Neuronal stem cell (in vitro differentiated cells): ENCODE data around the gene MRC2.
A peak's percentile ranks its signal among the peaks of the same experiment; 100 is the strongest.

Source experiments
- DNase-seq: peaks from one replicate; pipeline ENCODE4 v3.0.0-alpha.2; 2013; ENCODE audit warnings: low spot score
- H2AFZ ChIP-seq: one replicate; pipeline ENCODE4 v1.6.1; 2013; ENCODE audit warnings: mild to moderate bottlenecking, low read length, inconsistent platforms
- H2AK5ac ChIP-seq: 2 replicates; pipeline ENCODE4 v1.6.1; 2013; ENCODE audit warnings: low read depth, mild to moderate bottlenecking, inconsistent platforms, low read length, moderate library complexity, mixed read lengths
- H2BK120ac ChIP-seq: 2 replicates; pipeline ENCODE4 v1.6.1; 2013; ENCODE audit warnings: low read depth, mild to moderate bottlenecking, inconsistent platforms, low read length, moderate library complexity, mixed read lengths
- H2BK12ac ChIP-seq: one replicate; pipeline ENCODE4 v1.6.1; 2013; ENCODE audit warnings: low read length, inconsistent platforms
- H2BK15ac ChIP-seq: 2 replicates; pipeline ENCODE4 v1.6.1; 2013; ENCODE audit warnings: mild to moderate bottlenecking, low read length, inconsistent platforms, mixed read lengths
- H2BK5ac ChIP-seq: one replicate; pipeline ENCODE4 v1.6.1; 2013; ENCODE audit warnings: inconsistent platforms, mild to moderate bottlenecking, low read length, moderate library complexity
- H3K14ac ChIP-seq: one replicate; pipeline ENCODE4 v1.6.1; 2013; ENCODE audit warnings: low read length, inconsistent platforms
- H3K18ac ChIP-seq: 2 replicates; pipeline ENCODE4 v1.6.1; 2013; ENCODE audit warnings: low read length, inconsistent platforms
- H3K23ac ChIP-seq: 2 replicates; pipeline ENCODE4 v1.6.1; 2013; ENCODE audit warnings: low read depth, mild to moderate bottlenecking, mixed read lengths, low read length, inconsistent platforms; ENCODE audit not compliant: poor library complexity
- H3K27ac ChIP-seq: replicated peaks from 3 replicates; pipeline ENCODE4 v1.5.1; 2013; ENCODE audit warnings: low read length, inconsistent platforms
- H3K27me3 ChIP-seq, 3 experiments: 2 replicates each; pipeline ENCODE4 v1.6.1; 2013; ENCODE audit warnings: low read length in 3 of 3, mild to moderate bottlenecking in 2 of 3, inconsistent platforms in 1 of 3, low read depth in 1 of 3, mixed read lengths in 1 of 3, moderate library complexity in 1 of 3; ENCODE audit not compliant: control insufficient read depth in 3 of 3, insufficient read depth in 3 of 3
- H3K36me3 ChIP-seq, 2 donors: replicated peaks in 1 of 2; 2 replicates each; pipeline ENCODE4 v1.6.1; 2013; ENCODE audit warnings: low read length in 2 of 2; ENCODE audit not compliant: control insufficient read depth in 2 of 2, insufficient read depth in 2 of 2
- H3K4ac ChIP-seq: 2 replicates; pipeline ENCODE4 v1.6.1; 2013; ENCODE audit warnings: inconsistent platforms, mild to moderate bottlenecking, low read length, moderate library complexity
- H3K4me1 ChIP-seq, 2 donors: 1 replicate in 1 of 2; 2 replicates in 1 of 2; pipeline ENCODE4 v1.6.1; 2013; ENCODE audit warnings: low read length in 2 of 2, low read depth in 1 of 2; ENCODE audit not compliant: control insufficient read depth in 2 of 2, insufficient read depth in 1 of 2
- H3K4me2 ChIP-seq: one replicate; pipeline ENCODE4 v1.6.1; 2013; ENCODE audit warnings: mild to moderate bottlenecking, low read length, inconsistent platforms; ENCODE audit not compliant: insufficient read depth, poor library complexity, severe bottlenecking
- H3K4me3 ChIP-seq, 2 donors: 2 replicates each; pipeline ENCODE4 v1.5.1; 2013; ENCODE audit warnings: low read length in 2 of 2, mild to moderate bottlenecking in 2 of 2, inconsistent platforms in 1 of 2, moderate library complexity in 1 of 2
- H3K79me1 ChIP-seq: one replicate; pipeline ENCODE4 v1.6.1; 2013; ENCODE audit warnings: low read depth, mild to moderate bottlenecking, inconsistent platforms, low read length, moderate library complexity
- H3K9ac ChIP-seq: one replicate; pipeline ENCODE4 v1.6.1; 2013; ENCODE audit warnings: mild to moderate bottlenecking, low read depth, low read length, inconsistent platforms; ENCODE audit not compliant: poor library complexity
- H3K9me3 ChIP-seq, 2 donors: replicated peaks in 1 of 2; 2 replicates each; pipeline versions ENCODE3 to v1.6.1; 2013; ENCODE audit warnings: low read length in 2 of 2, mild to moderate bottlenecking in 2 of 2, inconsistent platforms in 1 of 2, low read depth in 1 of 2, mixed read lengths in 1 of 2, moderate library complexity in 1 of 2; ENCODE audit not compliant: control insufficient read depth in 2 of 2, insufficient read depth in 1 of 2
- H4K8ac ChIP-seq: one replicate; pipeline ENCODE4 v1.6.1; 2013; ENCODE audit warnings: low read depth, mild to moderate bottlenecking, inconsistent platforms, low read length, moderate library complexity
- H4K91ac ChIP-seq: one replicate; pipeline ENCODE4 v1.6.1; 2013; ENCODE audit warnings: low read length, low read depth, mild to moderate bottlenecking, inconsistent platforms; ENCODE audit not compliant: poor library complexity
- WGBS, 2 donors: extraction: QIAGEN DNeasy Blood & Tissue Kit; methylation state at CpG; one replicate each; pipeline ENCODE4 v1.1.7; 2013; ENCODE audit warnings: missing lambda C conversion rate in 2 of 2, mixed read lengths in 1 of 2; ENCODE audit not compliant: insufficient read length in 2 of 2, insufficient replicate concordance in 1 of 2; ENCODE audit errors: extremely low coverage in 2 of 2; 5-methylcytosine and 5-hydroxymethylcytosine counted together

Gene MRC2

DNA sequence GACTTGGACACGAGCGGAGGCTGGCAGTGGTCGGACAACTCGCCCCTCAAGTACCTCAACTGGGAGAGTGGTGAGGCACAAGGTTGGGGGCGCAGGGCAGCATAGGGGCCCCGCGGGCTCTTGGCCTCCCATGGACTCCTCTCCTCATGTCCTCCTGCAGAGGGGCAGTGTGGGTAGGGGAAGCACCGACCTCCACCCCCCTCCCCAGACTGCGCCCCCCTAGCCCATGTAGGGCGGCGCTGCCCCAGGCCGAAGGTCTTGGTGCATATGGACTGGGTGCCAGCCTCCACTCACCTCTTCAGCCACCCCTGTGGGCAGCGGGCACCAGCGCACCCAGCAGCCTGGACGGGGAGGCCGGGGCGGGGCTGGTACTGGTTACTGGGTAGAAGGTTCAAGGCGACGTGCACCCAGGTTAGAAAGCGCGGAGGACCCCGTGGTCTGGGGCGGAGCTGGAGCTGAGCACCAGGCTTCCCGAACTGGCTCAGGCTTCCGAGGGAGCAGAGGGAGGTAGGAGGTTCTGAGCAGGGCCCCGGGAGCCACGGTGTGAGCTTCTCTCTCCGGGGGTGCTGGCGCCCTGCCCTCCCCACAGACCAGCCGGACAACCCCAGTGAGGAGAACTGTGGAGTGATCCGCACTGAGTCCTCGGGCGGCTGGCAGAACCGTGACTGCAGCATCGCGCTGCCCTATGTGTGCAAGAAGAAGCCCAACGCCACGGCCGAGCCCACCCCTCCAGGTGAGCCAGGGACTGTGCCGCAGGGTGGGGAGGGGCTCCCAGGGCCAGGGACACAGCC is 39.5 kb downstream of the MRC2 start:
- H4K91ac ChIP-seq: no peak overlapping the region
- no peak overlapping the region for H4K8ac ChIP-seq
- no peak overlapping the region for H2BK12ac ChIP-seq
- no peak overlapping the region for H2AK5ac ChIP-seq
- no peak overlapping the region for H2BK120ac ChIP-seq
- peak overlapping the region; percentile 18 for H3K18ac ChIP-seq
- no CpG with 5 or more reads among the region's 40 CpGs for WGBS, 2 donors
- H3K23ac ChIP-seq: peak overlapping the region; percentile 20
- H3K36me3 ChIP-seq: peaks cover 9 to 74% of the 10 kb centered on the region in 2 donors
- H3K14ac ChIP-seq: peak overlapping the region; percentile 67
- no peak overlapping the region for H2AFZ ChIP-seq
- no peak overlapping the region for H3K9ac ChIP-seq
- H3K27me3 ChIP-seq: no peaks in the 10 kb centered on the region
- no peak overlapping the region for H3K4me2 ChIP-seq
- no peak overlapping the region for H2BK15ac ChIP-seq
- peak overlapping the region; percentile 59 for H2BK5ac ChIP-seq
- peaks cover 3% of the 10 kb centered on the region for H3K79me1 ChIP-seq
- peaks cover 0 to 3% of the 10 kb centered on the region in 2 donors for H3K9me3 ChIP-seq
- H3K27ac ChIP-seq: no peak overlapping the region
- no peak overlapping the region for H3K4me3 ChIP-seq
- H3K4ac ChIP-seq: no peak overlapping the region
- DNase-seq: no peak
- peaks cover 0 to 2% of the 10 kb centered on the region in 2 donors for H3K4me1 ChIP-seq

DNA sequence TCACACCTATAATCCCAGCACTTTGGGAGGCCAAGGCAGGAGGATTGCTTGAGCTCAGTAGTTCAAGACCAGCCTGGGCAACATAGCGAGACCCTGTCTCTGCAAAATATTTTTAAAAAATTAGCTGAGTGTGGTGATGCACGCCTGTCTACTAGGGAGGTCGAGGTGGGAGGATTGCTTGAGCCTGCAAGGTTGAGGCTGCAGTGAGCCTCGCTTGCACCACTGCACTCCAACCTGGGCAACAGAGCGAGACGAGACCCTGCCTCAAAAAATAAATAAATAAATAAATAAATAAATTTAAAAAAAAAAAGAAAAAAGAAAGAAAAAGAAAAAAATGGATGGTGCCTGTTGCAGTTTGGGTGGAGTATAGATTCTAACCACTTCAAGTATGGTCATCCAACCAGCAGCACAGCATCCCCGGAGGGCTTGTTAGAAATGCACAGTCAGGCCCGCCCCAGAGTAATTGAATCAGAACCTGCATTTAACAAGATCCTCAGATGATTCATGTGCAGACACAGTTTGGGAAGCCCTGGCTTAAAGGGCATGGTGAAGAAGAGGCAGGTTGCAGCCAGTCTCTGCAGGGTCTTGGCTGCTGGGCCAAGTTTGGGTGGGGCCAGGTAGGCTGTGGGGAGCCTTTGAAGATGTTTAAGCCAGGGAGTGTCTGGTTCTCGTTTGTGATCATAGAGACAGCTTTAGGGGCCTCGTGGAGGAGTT is 40.8 kb downstream of the MRC2 start:
- Histone ChIP-seq H3K18ac (no peak overlapping the region), H3K14ac (no peak overlapping the region), H2AFZ (no peak overlapping the region), H3K4ac (no peak overlapping the region), H3K4me3 (no peak overlapping the region), H3K79me1 (peaks cover 3% of the 10 kb centered on the region), H3K27me3 (no peaks in the 10 kb centered on the region), H3K36me3 (peaks cover 9 to 77% of the 10 kb centered on the region in 2 donors), H2BK5ac (no peak overlapping the region), H3K9me3 (peaks cover 0 to 3% of the 10 kb centered on the region in 2 donors), H3K9ac (no peak overlapping the region), H3K23ac (no peak overlapping the region), H3K4me1 (peaks cover 0 to 2% of the 10 kb centered on the region in 2 donors), H3K27ac (no peak overlapping the region), H2BK120ac (no peak overlapping the region), H2BK12ac (no peak overlapping the region), H4K8ac (no peak overlapping the region), H2AK5ac (no peak overlapping the region), H4K91ac (no peak overlapping the region), H2BK15ac (no peak overlapping the region), H3K4me2 (no peak overlapping the region)
- no CpG with 5 or more reads among the region's 10 CpGs for WGBS, 2 donors
- no peak for DNase-seq

DNA sequence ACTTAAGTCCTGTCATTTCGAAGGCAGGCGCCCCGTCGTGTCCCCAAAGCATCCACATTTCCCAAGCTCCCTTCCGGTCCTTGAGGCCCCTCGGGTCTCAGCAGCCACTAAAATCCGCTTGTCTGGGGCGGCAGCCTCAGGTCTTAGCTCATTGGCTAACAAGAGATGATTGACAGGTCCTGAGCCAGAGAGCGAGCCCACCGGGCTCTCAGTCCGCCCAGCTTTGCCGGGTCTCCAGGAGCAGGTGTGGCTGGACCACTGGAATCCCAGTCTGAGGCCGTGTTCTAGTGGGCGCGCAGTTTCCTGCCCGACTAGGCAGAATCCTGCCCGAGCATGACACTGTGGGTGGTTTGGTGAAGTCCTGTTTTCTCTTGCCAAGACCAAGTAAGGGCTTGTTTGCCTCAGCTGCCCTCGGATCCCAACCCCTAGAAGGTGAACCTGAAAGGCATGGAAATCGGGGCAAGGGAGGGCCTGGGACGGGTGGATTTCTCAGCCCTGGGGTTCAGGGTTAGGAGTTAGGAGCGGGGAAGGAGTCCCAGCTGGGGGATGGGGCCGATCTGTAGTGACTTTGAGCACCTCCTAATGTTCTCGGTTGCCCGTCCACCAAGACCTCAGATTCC is 42.8 kb downstream of the MRC2 start:
- H3K36me3 ChIP-seq: peaks cover 10 to 85% of the 10 kb centered on the region in 2 donors
- no peaks in the 10 kb centered on the region for H3K27me3 ChIP-seq
- H3K4me2 ChIP-seq: no peak overlapping the region
- H2BK5ac ChIP-seq: no peak overlapping the region
- H4K91ac ChIP-seq: no peak overlapping the region
- no CpG with 5 or more reads among the region's 24 CpGs for WGBS, 2 donors
- H2BK120ac ChIP-seq: no peak overlapping the region
- no peak overlapping the region for H3K4me3 ChIP-seq
- H2BK15ac ChIP-seq: no peak overlapping the region
- H3K9ac ChIP-seq: no peak overlapping the region
- no peak overlapping the region for H2BK12ac ChIP-seq
- no peak overlapping the region for H3K23ac ChIP-seq
- H2AFZ ChIP-seq: no peak overlapping the region
- no peak overlapping the region for H3K27ac ChIP-seq
- no peak overlapping the region for H4K8ac ChIP-seq
- peaks cover 0 to 2% of the 10 kb centered on the region in 2 donors for H3K4me1 ChIP-seq
- no peaks in the 10 kb centered on the region for H3K9me3 ChIP-seq
- DNase-seq: no peak
- H3K14ac ChIP-seq: no peak overlapping the region
- H3K4ac ChIP-seq: no peak overlapping the region
- H2AK5ac ChIP-seq: peak overlapping the region; percentile 56
- peak overlapping the region; percentile 2 for H3K18ac ChIP-seq
- H3K79me1 ChIP-seq: peaks cover 3% of the 10 kb centered on the region

DNA sequence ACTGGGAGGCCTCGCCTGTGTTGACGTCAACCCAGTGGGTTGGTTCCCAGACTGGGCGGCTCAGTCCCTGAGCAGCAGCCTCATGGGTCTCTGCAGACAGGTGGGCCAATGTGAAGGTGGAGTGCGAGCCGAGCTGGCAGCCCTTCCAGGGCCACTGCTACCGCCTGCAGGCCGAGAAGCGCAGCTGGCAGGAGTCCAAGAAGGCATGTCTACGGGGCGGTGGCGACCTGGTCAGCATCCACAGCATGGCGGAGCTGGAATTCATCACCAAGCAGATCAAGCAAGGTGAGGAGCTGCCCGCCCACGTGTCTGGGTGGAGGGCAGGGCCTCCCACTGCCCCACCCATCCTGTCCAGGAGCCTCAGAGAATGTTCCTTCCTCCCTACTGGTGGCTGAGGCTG is 44.1 kb downstream of the MRC2 start:
- no peak overlapping the region for H3K14ac ChIP-seq
- no peak overlapping the region for H3K4me2 ChIP-seq
- H3K4me1 ChIP-seq: no peaks in the 10 kb centered on the region
- H2AFZ ChIP-seq: no peak overlapping the region
- no peak overlapping the region for H3K4me3 ChIP-seq
- H4K91ac ChIP-seq: no peak overlapping the region
- no peak overlapping the region for H3K18ac ChIP-seq
- no peak overlapping the region for H2AK5ac ChIP-seq
- H2BK15ac ChIP-seq: no peak overlapping the region
- H3K9me3 ChIP-seq: no peaks in the 10 kb centered on the region
- DNase-seq: no peak
- peak overlapping the region; percentile 27 for H3K23ac ChIP-seq
- H2BK12ac ChIP-seq: no peak overlapping the region
- H4K8ac ChIP-seq: no peak overlapping the region
- WGBS, 2 donors: no CpG with 5 or more reads among the region's 14 CpGs
- no peak overlapping the region for H3K4ac ChIP-seq
- no peak overlapping the region for H3K9ac ChIP-seq
- H3K27ac ChIP-seq: no peak overlapping the region
- H3K27me3 ChIP-seq: no peaks in the 10 kb centered on the region
- no peak overlapping the region for H2BK5ac ChIP-seq
- peaks cover 3% of the 10 kb centered on the region for H3K79me1 ChIP-seq
- peaks cover 15 to 85% of the 10 kb centered on the region in 2 donors for H3K36me3 ChIP-seq
- H2BK120ac ChIP-seq: no peak overlapping the region
